Gastroesophageal sphincter (tissue), 3 donors: Measurements from ENCODE around the gene RCVRN.

Experiments used
- CTCF ChIP-seq, 4 experiments: fragments of 200-600 bp in 2 of 4; fragments of 450-650 bp in 2 of 4; sonication (generic) in 1 of 4; IDR thresholded peaks; one replicate each; pipeline ENCODE4 v1.5.1; 2017 to 2019; ENCODE audit warnings: antibody characterized with exemption in 4 of 4, mild to moderate bottlenecking in 2 of 4, moderate library complexity in 2 of 4
- POLR2A ChIP-seq, 2 donors: fragments of 450-650 bp; IDR thresholded peaks; one replicate each; pipeline ENCODE4 v1.6.1; 2017; ENCODE audit warnings: antibody characterized with exemption in 2 of 2, mild to moderate bottlenecking in 2 of 2, moderate library complexity in 1 of 2

GRCh38 chr17:9929871-9930270 lies 24.8 kb upstream of the RCVRN start:
- TF ChIP-seq CTCF (IDR thresholded peaks at IDR 0.05), result no peak
- TF ChIP-seq POLR2A (IDR thresholded peaks at IDR 0.05), result no peak
